ENCODE measurements around the gene TMEM72. TPM values are rescaled to one million over a fixed set of nuclear protein-coding genes. Genes with fewer than 3 reads are reported as not detected.

Gene TMEM72
- total and polyA plus RNA-seq, 2 donors (not counting 1 experiment from before 2014, with no cell fraction given) = not detected

GRCh38 chr10:44985175-44985681 lies 74.1 kb downstream of the TMEM72 start:
- no peaks in the 10 kb centered on the region for H3K4me1 Mint-ChIP-seq
- Histone ChIP-seq H3K4me1 (ENCODE audit: control insufficient read depth in 2 of 2, insufficient read depth in 2 of 2, low read length in 2 of 2) (no peaks in the 10 kb centered on the region), H3K9ac (ENCODE audit: low read length) (no peak overlapping the region), H4K20me1 (ENCODE audit: control insufficient read depth, insufficient read depth, low read length, poor library complexity, severe bottlenecking) (no peaks in the 10 kb centered on the region), H3K27ac (ENCODE audit: low read length in 2 of 2) (no peak overlapping the region), H3K4me3 (ENCODE audit: control extremely low read depth in 1 of 5, extremely low read depth in 1 of 5, insufficient read depth in 1 of 5, low read depth in 2 of 5, low read length in 4 of 5) (no peak overlapping the region), H3K79me2 (ENCODE audit: control insufficient read depth, insufficient read depth, low read length) (no peaks in the 10 kb centered on the region), H3K9me3 (ENCODE audit: control extremely low read depth in 1 of 3, control insufficient read depth in 2 of 3, insufficient read depth in 1 of 3, low read length in 2 of 3) (no peaks in the 10 kb centered on the region), H3K36me3 (replicated peaks in 1 of 2; ENCODE audit: control extremely low read depth in 1 of 2, control insufficient read depth in 1 of 2, extremely low read depth in 1 of 2, insufficient read depth in 2 of 2, low read length in 1 of 2) (no peaks in the 10 kb centered on the region), H3K27me3 (replicated peaks in 1 of 4; ENCODE audit: control extremely low read depth in 1 of 4, control insufficient read depth in 3 of 4, insufficient read depth in 4 of 4, low read length in 3 of 4) (no peaks in the 10 kb centered on the region), H3K4me2 (replicated peaks; ENCODE audit: low read depth, low read length, poor library complexity, severe bottlenecking) (no peak overlapping the region), H2AFZ (ENCODE audit: insufficient read depth, low read depth, low read length, poor library complexity, severe bottlenecking) (no peak overlapping the region)
- no peak overlapping the region for H3K4me3 Mint-ChIP-seq
- peaks cover 10% of the 10 kb centered on the region for H3K27me3 Mint-ChIP-seq
- intact Hi-C loops (cut with micrococcal nuclease) = no loop called here
- 94% methylated on average over 9 of the region's 9 CpGs for WGBS (ENCODE audit: insufficient coverage)
- ChIA-PET POLR2A (no interaction called here), CTCF (no interaction called here)
- DNase-seq (no peak), ATAC-seq (ENCODE audit: low read depth) (no peak)
- H3K9me3 Mint-ChIP-seq (ENCODE audit: insufficient read depth) = no peaks in the 10 kb centered on the region
- H3K27ac Mint-ChIP-seq = no peak overlapping the region
- TF ChIP-seq EZH2 (IDR thresholded peaks at IDR 0.05; ENCODE audit: borderline replicate concordance, insufficient read depth, low read depth, low read length, poor library complexity, severe bottlenecking) (no peak), CTCF (IDR thresholded peaks at IDR 0.05) (no peak)

- Mint-ChIP-seq H3K27me3 (peaks cover 10% of the 10 kb centered on the region), H3K9me3 (ENCODE audit: insufficient read depth) (no peaks in the 10 kb centered on the region), H3K27ac (no peak overlapping the region), H3K4me3 (no peak overlapping the region), H3K4me1 (no peaks in the 10 kb centered on the region)
- TF ChIP-seq EZH2 (IDR thresholded peaks at IDR 0.05; ENCODE audit: borderline replicate concordance, insufficient read depth, low read depth, low read length, poor library complexity, severe bottlenecking) = no peak
- no peak for TF ChIP-seq CTCF (IDR thresholded peaks at IDR 0.05)
- Histone ChIP-seq H2AFZ (ENCODE audit: insufficient read depth, low read depth, low read length, poor library complexity, severe bottlenecking) (no peak overlapping the region), H4K20me1 (ENCODE audit: control insufficient read depth, insufficient read depth, low read length, poor library complexity, severe bottlenecking) (no peaks in the 10 kb centered on the region), H3K27me3 (replicated peaks in 1 of 4; ENCODE audit: control extremely low read depth in 1 of 4, control insufficient read depth in 3 of 4, insufficient read depth in 4 of 4, low read length in 3 of 4) (no peaks in the 10 kb centered on the region), H3K9me3 (ENCODE audit: control extremely low read depth in 1 of 3, control insufficient read depth in 2 of 3, insufficient read depth in 1 of 3, low read length in 2 of 3) (no peaks in the 10 kb centered on the region), H3K4me3 (ENCODE audit: control extremely low read depth in 1 of 5, extremely low read depth in 1 of 5, insufficient read depth in 1 of 5, low read depth in 2 of 5, low read length in 4 of 5) (no peak overlapping the region), H3K9ac (ENCODE audit: low read length) (no peak overlapping the region), H3K4me1 (ENCODE audit: control insufficient read depth in 2 of 2, insufficient read depth in 2 of 2, low read length in 2 of 2) (no peaks in the 10 kb centered on the region), H3K4me2 (replicated peaks; ENCODE audit: low read depth, low read length, poor library complexity, severe bottlenecking) (no peak overlapping the region), H3K36me3 (replicated peaks in 1 of 2; ENCODE audit: control extremely low read depth in 1 of 2, control insufficient read depth in 1 of 2, extremely low read depth in 1 of 2, insufficient read depth in 2 of 2, low read length in 1 of 2) (no peaks in the 10 kb centered on the region), H3K79me2 (ENCODE audit: control insufficient read depth, insufficient read depth, low read length) (no peaks in the 10 kb centered on the region), H3K27ac (ENCODE audit: low read length in 2 of 2) (no peak overlapping the region)
- DNase-seq (no peak), ATAC-seq (ENCODE audit: low read depth) (no peak)
- CTCF ChIA-PET = no interaction called here
- POLR2A ChIA-PET = no interaction called here
- WGBS (ENCODE audit: insufficient coverage) = 86% methylated on average over 1 of the region's 3 CpGs
- intact Hi-C loops (cut with micrococcal nuclease) = no loop called here
Observed at GRCh38 chr10:44986179-44986578, 75.0 kb downstream of the TMEM72 start.

Other genes with a start within 250 kb of the TMEM72 start
- 1.4 and 2.6 TPM in 2 replicates for gene RASSF4, start 48.5 kb downstream of the TMEM72 start, total RNA-seq
- 1.4 and 1.9 TPM in 2 replicates for gene RASSF4, start 48.5 kb downstream of the TMEM72 start, polyA plus RNA-seq
- not detected in 2 replicates for gene DEPP1, start 67.5 kb downstream of the TMEM72 start, total RNA-seq
- not detected in 2 replicates for gene DEPP1, start 67.5 kb downstream of the TMEM72 start, polyA plus RNA-seq
- 31.4 TPM in 2 replicates for gene ZNF22, start 89.6 kb downstream of the TMEM72 start, total RNA-seq
- 7.7 and 11.1 TPM in 2 replicates for gene ZNF22, start 89.6 kb downstream of the TMEM72 start, polyA plus RNA-seq

Data from B cell (primary cell).